PFSK-1 (cell line): Measurements from ENCODE around the gene KLK6.

Source experiments
- POLR2AphosphoS5 ChIP-seq: IDR thresholded peaks from 2 replicates; pipeline ENCODE4 v1.6.1; 2012; ENCODE audit warnings: low read depth, mild to moderate bottlenecking, control low read depth, low read length, moderate library complexity
- SIN3A ChIP-seq: IDR thresholded peaks from 2 replicates; pipeline ENCODE4 v1.6.1; 2012; ENCODE audit warnings: mild to moderate bottlenecking, low read length, moderate library complexity, borderline replicate concordance; ENCODE audit not compliant: insufficient read depth
- TAF1 ChIP-seq: IDR thresholded peaks from 2 replicates; pipeline ENCODE4 v1.6.1; 2012; ENCODE audit warnings: low read length, control low read depth, borderline replicate concordance; ENCODE audit not compliant: insufficient read depth
- TF ChIP-seq, protein P1 (sequence below), 2 experiments: IDR thresholded peaks; 2 replicates each; pipeline versions ENCODE4 v1.6.1 to v1.8.0; 2011 to 2012; ENCODE audit warnings: low read depth in 2 of 2, low read length in 2 of 2, control low read depth in 1 of 2, inconsistent platforms in 1 of 2, mild to moderate bottlenecking in 1 of 2, moderate library complexity in 1 of 2; ENCODE audit not compliant: insufficient read depth in 1 of 2

DNA sequence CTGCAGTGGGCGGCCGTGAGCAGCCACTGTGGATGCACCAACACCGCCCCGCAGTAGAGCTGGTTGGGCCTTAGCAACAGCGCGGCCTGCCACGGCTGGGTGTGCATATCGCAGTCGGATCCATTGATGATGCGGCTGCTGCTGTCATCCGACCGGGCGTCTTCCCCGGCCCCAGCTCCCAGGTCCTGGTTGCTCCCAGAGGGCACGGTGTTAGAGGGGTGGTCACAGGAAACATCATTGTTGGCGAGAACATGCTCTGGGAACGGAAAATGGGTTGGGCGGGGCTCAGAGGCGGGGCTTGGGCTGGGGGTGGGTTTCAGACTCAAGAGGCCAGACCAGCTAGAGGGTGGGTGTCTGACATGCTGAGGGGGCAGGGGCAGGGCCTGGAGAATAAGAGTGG lies 19.5 kb downstream of the KLK6 start:
- TF ChIP-seq POLR2AphosphoS5 (no peak), TAF1 (no peak), SIN3A (no peak)
- TF ChIP-seq, protein P1, sequence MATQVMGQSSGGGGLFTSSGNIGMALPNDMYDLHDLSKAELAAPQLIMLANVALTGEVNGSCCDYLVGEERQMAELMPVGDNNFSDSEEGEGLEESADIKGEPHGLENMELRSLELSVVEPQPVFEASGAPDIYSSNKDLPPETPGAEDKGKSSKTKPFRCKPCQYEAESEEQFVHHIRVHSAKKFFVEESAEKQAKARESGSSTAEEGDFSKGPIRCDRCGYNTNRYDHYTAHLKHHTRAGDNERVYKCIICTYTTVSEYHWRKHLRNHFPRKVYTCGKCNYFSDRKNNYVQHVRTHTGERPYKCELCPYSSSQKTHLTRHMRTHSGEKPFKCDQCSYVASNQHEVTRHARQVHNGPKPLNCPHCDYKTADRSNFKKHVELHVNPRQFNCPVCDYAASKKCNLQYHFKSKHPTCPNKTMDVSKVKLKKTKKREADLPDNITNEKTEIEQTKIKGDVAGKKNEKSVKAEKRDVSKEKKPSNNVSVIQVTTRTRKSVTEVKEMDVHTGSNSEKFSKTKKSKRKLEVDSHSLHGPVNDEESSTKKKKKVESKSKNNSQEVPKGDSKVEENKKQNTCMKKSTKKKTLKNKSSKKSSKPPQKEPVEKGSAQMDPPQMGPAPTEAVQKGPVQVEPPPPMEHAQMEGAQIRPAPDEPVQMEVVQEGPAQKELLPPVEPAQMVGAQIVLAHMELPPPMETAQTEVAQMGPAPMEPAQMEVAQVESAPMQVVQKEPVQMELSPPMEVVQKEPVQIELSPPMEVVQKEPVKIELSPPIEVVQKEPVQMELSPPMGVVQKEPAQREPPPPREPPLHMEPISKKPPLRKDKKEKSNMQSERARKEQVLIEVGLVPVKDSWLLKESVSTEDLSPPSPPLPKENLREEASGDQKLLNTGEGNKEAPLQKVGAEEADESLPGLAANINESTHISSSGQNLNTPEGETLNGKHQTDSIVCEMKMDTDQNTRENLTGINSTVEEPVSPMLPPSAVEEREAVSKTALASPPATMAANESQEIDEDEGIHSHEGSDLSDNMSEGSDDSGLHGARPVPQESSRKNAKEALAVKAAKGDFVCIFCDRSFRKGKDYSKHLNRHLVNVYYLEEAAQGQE (IDR thresholded peaks at IDR 0.05; ENCODE audit: insufficient read depth in 1 of 2, low read depth in 2 of 2, low read length in 2 of 2) = no peak
